Measurements from ENCODE around the gene OR2L2. TPM values are rescaled to one million over a fixed set of nuclear protein-coding genes. Genes with fewer than 3 reads are reported as not detected.

The OR2L2 gene
- polyA plus RNA-seq, 3 donors: 0.05 TPM; not detected in 2

- no peak for DNase-seq
- Histone ChIP-seq H3K79me2 (ENCODE audit: insufficient read depth, low read length) (no peaks in the 10 kb centered on the region), H3K4me2 (replicated peaks; ENCODE audit: extremely low read depth, low read length, poor library complexity, severe bottlenecking) (no peak overlapping the region), H3K36me3 (replicated peaks in 1 of 2; ENCODE audit: control insufficient read depth in 1 of 2, insufficient read depth in 2 of 2, low read length in 2 of 2) (no peaks in the 10 kb centered on the region), H3K27ac (ENCODE audit: low read depth in 1 of 2, low read length in 2 of 2) (no peak overlapping the region), H4K20me1 (ENCODE audit: insufficient read depth, low read length) (no peaks in the 10 kb centered on the region), H2AFZ (ENCODE audit: insufficient read depth, low read depth, low read length, poor library complexity, severe bottlenecking) (no peak overlapping the region), H3K9me3 (replicated peaks in 1 of 2; ENCODE audit: control insufficient read depth in 1 of 2, insufficient read depth in 1 of 2, low read length in 2 of 2) (no peaks in the 10 kb centered on the region), H3K9ac (ENCODE audit: insufficient read depth, low read length, poor library complexity, severe bottlenecking) (no peak overlapping the region), H3K4me3 (replicated peaks in 1 of 3; ENCODE audit: low read depth in 2 of 3, low read length in 3 of 3) (no peak overlapping the region), H3K27me3 (ENCODE audit: control insufficient read depth in 2 of 2, insufficient read depth in 2 of 2, low read length in 2 of 2) (no peaks in the 10 kb centered on the region), H3K4me1 (ENCODE audit: control insufficient read depth in 1 of 2, insufficient read depth in 2 of 2, low read length in 2 of 2) (no peaks in the 10 kb centered on the region)
- H3K36me3 Mint-ChIP-seq: no peaks in the 10 kb centered on the region
- no peak overlapping the region for H3K4me3 Mint-ChIP-seq
- H3K27me3 Mint-ChIP-seq (ENCODE audit: low read depth in 3 of 3): no peaks in the 10 kb centered on the region
- peaks cover 0 to 10% (median 5%) of the 10 kb centered on the region in 7 donors for H3K9me3 Mint-ChIP-seq
- TF ChIP-seq CTCF (IDR thresholded peaks at IDR 0.05): no peak
- no CpG with 5 or more reads among the region's 5 CpGs for WGBS (ENCODE audit: insufficient coverage)
- H3K27ac Mint-ChIP-seq: no peak overlapping the region
- intact Hi-C loops (cut with micrococcal nuclease): no loop called here
- no peaks in the 10 kb centered on the region for H3K4me1 Mint-ChIP-seq
Measured at GRCh38 chr1:248045209-248045608, 15.3 kb downstream of the OR2L2 start.

GRCh38 chr1:248046536-248046935 is 16.7 kb downstream of the OR2L2 start, which contains the start of gene OR2L3:
Gene OR2L3, plus strand, starts transcription at chr1:248046836. Its CDS starts 13,846 bp downstream, at chr1:248060682.
- Mint-ChIP-seq H3K27ac (no peak within 1 kb of the TSS), H3K4me1 (no peaks in the 10 kb centered on the region), H3K36me3 (no peaks in the 10 kb centered on the region), H3K27me3 (ENCODE audit: low read depth in 3 of 3) (no peaks in the 10 kb centered on the region), H3K9me3 (peaks cover 0 to 10% (median 4%) of the 10 kb centered on the region in 7 donors), H3K4me3 (no peak within 1 kb of the TSS)
- Histone ChIP-seq H3K36me3 (replicated peaks in 1 of 2; ENCODE audit: control insufficient read depth in 1 of 2, insufficient read depth in 2 of 2, low read length in 2 of 2) (no peaks in the 10 kb centered on the region), H2AFZ (ENCODE audit: insufficient read depth, low read depth, low read length, poor library complexity, severe bottlenecking) (no peak within 1 kb of the TSS), H3K4me3 (replicated peaks in 1 of 3; ENCODE audit: low read depth in 2 of 3, low read length in 3 of 3) (no peak within 1 kb of the TSS), H3K79me2 (ENCODE audit: insufficient read depth, low read length) (no peaks in the 10 kb centered on the region), H3K9me3 (replicated peaks in 1 of 2; ENCODE audit: control insufficient read depth in 1 of 2, insufficient read depth in 1 of 2, low read length in 2 of 2) (no peaks in the 10 kb centered on the region), H3K27ac (ENCODE audit: low read depth in 1 of 2, low read length in 2 of 2) (no peak within 1 kb of the TSS), H3K27me3 (ENCODE audit: control insufficient read depth in 2 of 2, insufficient read depth in 2 of 2, low read length in 2 of 2) (no peaks in the 10 kb centered on the region), H3K9ac (ENCODE audit: insufficient read depth, low read length, poor library complexity, severe bottlenecking) (no peak within 1 kb of the TSS), H4K20me1 (ENCODE audit: insufficient read depth, low read length) (no peaks in the 10 kb centered on the region), H3K4me2 (replicated peaks; ENCODE audit: extremely low read depth, low read length, poor library complexity, severe bottlenecking) (no peak within 1 kb of the TSS), H3K4me1 (ENCODE audit: control insufficient read depth in 1 of 2, insufficient read depth in 2 of 2, low read length in 2 of 2) (no peaks in the 10 kb centered on the region)
- intact Hi-C loops (cut with micrococcal nuclease): no loop called here
- TF ChIP-seq CTCF (IDR thresholded peaks at IDR 0.05): no peak
- no peak for DNase-seq
- no CpG with 5 or more reads among the region's 2 CpGs for WGBS (ENCODE audit: insufficient coverage)

Measured in CD14-positive monocyte (primary cell).